Measurements from ENCODE around the gene MAOA.
"Not testable (repeated sequence)": the region's sequence is repeated elsewhere in the genome, so short reads cannot be mapped to it uniquely, and the experiment has no call there.

DNA sequence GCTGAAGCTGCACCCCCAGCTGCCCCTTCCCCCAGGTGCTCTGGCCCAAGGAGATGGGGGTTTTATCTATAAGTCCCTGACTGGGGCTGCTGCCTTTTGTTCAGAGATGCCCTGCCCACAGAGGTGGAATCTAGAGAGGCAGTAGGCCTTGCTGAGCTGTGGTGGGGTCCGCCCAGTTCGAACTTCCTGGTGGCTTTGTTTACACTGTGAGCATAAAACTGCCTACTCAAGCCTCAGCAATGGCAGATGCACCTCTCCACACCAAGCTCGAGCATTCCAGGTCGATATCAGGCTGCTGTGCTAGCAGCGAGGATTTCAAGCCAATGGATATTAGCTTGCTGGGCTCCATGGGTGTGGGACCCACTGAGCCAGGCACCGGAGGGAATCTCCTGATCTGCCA lies 71.2 kb downstream of the MAOA start:
- TF ChIP-seq, protein P1, sequence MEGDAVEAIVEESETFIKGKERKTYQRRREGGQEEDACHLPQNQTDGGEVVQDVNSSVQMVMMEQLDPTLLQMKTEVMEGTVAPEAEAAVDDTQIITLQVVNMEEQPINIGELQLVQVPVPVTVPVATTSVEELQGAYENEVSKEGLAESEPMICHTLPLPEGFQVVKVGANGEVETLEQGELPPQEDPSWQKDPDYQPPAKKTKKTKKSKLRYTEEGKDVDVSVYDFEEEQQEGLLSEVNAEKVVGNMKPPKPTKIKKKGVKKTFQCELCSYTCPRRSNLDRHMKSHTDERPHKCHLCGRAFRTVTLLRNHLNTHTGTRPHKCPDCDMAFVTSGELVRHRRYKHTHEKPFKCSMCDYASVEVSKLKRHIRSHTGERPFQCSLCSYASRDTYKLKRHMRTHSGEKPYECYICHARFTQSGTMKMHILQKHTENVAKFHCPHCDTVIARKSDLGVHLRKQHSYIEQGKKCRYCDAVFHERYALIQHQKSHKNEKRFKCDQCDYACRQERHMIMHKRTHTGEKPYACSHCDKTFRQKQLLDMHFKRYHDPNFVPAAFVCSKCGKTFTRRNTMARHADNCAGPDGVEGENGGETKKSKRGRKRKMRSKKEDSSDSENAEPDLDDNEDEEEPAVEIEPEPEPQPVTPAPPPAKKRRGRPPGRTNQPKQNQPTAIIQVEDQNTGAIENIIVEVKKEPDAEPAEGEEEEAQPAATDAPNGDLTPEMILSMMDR (IDR thresholded peaks at IDR 0.05; ENCODE audit: poor library complexity, severe bottlenecking) = not testable (repeated sequence)
- TF ChIP-seq POLR2AphosphoS5 (IDR thresholded peaks at IDR 0.05); MXI1 (conservative IDR thresholded peaks at IDR 0.05; ENCODE audit: poor library complexity, severe bottlenecking); EZH2 (IDR thresholded peaks at IDR 0.05; ENCODE audit: borderline replicate concordance, insufficient read depth, low read length, poor library complexity, severe bottlenecking); TAF1 (IDR thresholded peaks at IDR 0.05; ENCODE audit: low read depth); SMC3 (conservative IDR thresholded peaks at IDR 0.05; ENCODE audit: poor library complexity); RAD21 (conservative IDR thresholded peaks at IDR 0.05): not testable (repeated sequence)
- TF ChIP-seq, protein P2, sequence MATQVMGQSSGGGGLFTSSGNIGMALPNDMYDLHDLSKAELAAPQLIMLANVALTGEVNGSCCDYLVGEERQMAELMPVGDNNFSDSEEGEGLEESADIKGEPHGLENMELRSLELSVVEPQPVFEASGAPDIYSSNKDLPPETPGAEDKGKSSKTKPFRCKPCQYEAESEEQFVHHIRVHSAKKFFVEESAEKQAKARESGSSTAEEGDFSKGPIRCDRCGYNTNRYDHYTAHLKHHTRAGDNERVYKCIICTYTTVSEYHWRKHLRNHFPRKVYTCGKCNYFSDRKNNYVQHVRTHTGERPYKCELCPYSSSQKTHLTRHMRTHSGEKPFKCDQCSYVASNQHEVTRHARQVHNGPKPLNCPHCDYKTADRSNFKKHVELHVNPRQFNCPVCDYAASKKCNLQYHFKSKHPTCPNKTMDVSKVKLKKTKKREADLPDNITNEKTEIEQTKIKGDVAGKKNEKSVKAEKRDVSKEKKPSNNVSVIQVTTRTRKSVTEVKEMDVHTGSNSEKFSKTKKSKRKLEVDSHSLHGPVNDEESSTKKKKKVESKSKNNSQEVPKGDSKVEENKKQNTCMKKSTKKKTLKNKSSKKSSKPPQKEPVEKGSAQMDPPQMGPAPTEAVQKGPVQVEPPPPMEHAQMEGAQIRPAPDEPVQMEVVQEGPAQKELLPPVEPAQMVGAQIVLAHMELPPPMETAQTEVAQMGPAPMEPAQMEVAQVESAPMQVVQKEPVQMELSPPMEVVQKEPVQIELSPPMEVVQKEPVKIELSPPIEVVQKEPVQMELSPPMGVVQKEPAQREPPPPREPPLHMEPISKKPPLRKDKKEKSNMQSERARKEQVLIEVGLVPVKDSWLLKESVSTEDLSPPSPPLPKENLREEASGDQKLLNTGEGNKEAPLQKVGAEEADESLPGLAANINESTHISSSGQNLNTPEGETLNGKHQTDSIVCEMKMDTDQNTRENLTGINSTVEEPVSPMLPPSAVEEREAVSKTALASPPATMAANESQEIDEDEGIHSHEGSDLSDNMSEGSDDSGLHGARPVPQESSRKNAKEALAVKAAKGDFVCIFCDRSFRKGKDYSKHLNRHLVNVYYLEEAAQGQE (IDR thresholded peaks at IDR 0.05; ENCODE audit: borderline replicate concordance) = not testable (repeated sequence)
